Fibroblast of skin of left biceps (primary cell): Measurements from ENCODE around the gene GJB1.

Experiments
- DNase-seq, 2 experiments: peaks; one replicate each; pipeline ENCODE4 v3.0.0-alpha.2; 2013; ENCODE audit warnings: low read depth in 2 of 2

GJB1 gene

GRCh38 chrX:71215338-71215912 lies 7.6 kb upstream of the GJB1 start:
- DNase-seq, result no peak

- DNase-seq, result no peak
Measured at GRCh38 chrX:71216485-71216884, 6.5 kb upstream of the GJB1 start.

GRCh38 chrX:71217298-71217697 lies 5.7 kb upstream of the GJB1 start:
- DNase-seq, result no peak

DNA sequence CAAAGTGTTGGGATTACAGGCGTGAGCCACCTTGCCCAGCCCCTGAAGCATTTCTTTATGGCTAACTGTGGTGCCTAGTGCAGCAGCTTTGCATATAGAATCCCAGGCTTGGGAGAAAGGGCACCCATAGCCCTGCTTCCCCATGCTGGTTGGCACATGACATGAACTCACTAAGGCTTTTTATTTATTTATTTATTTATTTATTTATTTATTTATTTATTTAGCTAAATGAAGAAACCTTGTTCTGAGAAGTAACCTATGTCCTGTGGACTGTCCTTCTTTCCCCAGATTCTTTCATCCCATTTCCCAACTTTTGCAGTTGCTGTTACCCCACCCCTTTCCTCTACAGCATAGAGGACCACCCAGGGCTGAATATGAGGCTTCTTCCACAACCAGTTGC lies 1.9 kb upstream of the GJB1 start:
- no peak for DNase-seq

GRCh38 chrX:71224098-71224708 lies 1.2 kb downstream of the GJB1 start:
- no peak for DNase-seq

GRCh38 chrX:71225009-71225408 lies 2.0 kb downstream of the GJB1 start:
- no peak for DNase-seq

DNA sequence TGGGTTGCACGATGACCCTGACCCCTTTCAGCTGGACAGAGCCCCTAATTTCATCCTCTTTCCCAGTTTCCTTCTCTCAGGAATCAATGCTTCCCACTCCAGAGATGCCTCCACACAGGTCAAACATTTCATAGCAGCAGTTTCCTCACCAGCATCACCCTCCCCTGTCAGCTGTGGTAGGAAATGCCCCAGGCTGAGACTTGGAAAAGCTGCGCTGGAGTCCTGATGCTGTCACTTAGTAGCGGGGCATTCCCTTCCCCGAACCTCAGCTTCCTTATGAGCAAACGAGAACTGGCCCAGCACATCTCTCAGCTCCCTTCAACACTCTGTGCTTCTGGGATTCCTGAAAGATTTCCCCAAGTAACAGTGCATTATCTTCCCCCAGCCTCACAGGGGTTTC lies 2.7 kb downstream of the GJB1 start:
- DNase-seq, result no peak

- no peak for DNase-seq
Measured at GRCh38 chrX:71227370-71228062, 4.5 kb downstream of the GJB1 start.

GRCh38 chrX:71228063-71228642 lies 5.1 kb downstream of the GJB1 start:
- no peak for DNase-seq

DNA sequence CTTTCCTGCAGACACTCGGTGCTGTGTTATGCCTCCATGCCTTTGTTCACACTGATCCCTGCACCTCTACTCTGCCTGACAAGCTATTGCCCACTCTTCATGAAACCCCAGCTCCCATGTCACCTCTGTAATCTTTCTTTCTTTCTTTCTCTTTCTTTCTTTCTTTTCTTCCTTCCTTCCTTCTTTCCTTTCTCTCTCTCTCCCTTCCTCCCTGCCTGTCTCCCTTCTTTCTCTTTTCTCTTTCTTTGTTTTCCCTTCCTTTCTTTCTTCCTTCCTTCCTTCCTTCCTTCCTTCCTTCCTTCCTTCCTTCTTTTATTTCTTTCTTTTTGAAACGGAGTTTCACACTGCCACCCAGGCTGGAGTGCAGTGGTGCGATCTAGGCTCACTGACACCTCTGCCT lies 12.5 kb downstream of the GJB1 start:
- no peak for DNase-seq

DNA sequence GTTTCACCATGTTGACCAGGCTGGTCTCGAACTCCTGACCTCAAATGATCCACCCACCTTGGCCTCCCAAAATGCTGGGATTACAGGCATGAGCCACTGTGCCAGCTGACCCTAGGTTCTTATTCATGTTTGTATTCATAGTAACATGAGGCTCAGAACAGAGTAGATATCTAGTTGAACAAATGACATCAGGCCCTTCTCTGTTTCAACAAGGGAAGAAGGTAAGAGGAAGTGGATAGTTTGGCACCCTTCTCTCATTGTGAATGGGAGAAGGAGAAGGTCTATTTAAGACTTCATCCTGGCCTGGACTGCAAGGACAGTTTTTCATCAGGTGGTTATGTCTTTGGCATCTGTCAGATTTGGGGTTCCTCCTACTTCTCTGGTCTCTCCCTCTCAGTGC lies 13.8 kb downstream of the GJB1 start:
- no peak for DNase-seq

GRCh38 chrX:71239781-71240180 lies 16.8 kb downstream of the GJB1 start:
- no peak for DNase-seq

GRCh38 chrX:71241301-71241700 lies 18.3 kb downstream of the GJB1 start:
- DNase-seq, result no peak

DNA sequence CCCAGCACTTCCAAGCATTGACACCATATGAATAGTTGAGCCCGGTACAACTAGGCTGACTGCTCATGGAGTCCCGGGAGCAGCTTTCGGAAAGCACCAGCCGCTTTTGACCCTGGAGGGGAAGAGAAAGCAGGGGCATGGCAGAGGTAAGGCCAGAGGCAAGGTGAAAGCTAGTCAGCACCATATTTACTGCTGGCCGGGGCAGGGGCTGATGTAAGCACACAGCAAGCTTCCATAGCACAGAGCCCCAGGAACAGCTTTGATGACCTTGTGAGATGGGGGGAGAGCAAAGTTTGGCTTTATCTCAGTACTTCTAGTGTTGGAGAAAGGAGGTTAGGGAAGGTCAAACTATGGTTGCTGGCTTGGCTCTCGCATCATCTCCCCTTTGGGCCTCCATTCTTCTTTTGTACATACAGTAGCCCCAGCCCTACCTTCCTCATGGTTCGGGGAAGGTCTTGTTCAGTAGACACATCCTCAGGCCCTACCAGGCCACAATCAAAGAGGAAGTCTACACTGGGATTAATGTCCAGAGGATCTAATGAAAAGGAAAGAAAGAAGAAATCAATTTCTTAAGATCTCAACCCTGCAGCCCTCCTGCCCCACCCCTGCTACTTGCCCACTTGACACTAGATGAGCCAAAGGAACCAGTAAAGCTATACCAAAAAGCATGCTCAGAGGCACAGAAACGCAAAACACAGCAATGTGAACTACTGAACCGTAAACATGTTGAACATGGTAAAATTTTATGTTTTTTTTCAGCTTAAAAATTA lies 21.5 kb downstream of the GJB1 start:
- DNase-seq, result no peak

- no peak for DNase-seq
Measured at GRCh38 chrX:71245159-71245558, 22.1 kb downstream of the GJB1 start.

DNA sequence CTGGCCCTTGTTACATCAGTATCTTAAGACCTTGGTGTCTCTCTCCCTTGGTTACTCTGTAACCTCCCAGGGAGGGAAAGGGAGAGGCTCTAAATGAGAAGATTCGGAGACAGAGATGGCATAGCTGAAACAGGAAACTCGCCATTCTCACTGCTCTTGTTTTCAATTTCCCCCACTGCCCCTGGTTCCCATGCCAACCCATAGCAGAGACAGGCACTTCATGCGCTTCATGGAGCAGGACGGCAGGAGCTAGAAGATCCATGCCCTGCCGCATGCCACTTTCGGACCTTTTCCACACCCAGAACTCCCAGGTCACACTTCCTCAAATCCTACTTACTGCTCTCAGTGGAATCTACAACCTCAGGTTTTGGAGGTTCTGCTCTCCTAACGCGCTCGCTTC lies 27.8 kb downstream of the GJB1 start:
- DNase-seq, result no peak

GRCh38 chrX:71251466-71251973 lies 28.5 kb downstream of the GJB1 start:
- DNase-seq, result no peak

GRCh38 chrX:71252221-71252620 lies 29.2 kb downstream of the GJB1 start:
- DNase-seq, result no peak

DNA sequence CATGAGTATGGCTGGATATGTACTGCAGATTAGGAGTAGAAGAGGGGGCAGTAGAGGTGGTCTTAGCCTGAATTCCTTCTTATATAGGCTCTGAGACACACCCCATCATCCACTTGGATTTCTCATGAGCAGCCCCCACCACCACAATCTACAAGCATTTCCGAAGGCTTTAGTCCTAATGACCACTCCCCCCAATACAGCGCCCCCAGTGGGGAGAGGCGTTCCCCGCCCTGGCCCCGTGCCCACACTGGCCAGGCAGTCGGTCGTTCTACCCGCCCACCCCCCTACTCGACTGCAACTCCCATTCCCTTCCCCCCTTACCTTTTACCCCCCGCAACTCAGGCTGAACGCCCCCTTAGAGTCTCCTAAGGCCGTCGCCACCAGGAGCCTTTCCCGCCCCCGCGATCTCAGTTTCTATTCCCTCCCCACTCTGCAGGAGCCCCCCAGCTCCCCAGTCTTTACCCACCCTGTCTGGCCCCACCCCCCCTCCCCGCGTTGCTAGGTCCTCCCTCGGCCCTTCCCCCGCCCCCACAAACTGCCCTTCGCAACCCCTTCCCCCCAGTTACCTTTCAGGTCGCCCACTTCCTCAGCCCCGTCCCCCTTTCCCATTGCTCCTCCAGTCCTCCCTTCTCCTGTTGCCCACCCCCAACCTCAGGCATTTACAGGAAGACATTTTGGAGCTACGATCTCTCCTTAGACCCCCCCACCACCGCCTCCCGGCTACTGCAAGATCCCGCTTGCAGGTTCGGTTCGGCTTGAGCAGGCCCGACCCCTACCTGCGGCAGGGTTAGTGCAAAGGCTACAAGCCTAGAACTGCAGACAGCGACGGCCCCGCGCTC lies 30.4 kb downstream of the GJB1 start:
- DNase-seq, result no peak

DNA sequence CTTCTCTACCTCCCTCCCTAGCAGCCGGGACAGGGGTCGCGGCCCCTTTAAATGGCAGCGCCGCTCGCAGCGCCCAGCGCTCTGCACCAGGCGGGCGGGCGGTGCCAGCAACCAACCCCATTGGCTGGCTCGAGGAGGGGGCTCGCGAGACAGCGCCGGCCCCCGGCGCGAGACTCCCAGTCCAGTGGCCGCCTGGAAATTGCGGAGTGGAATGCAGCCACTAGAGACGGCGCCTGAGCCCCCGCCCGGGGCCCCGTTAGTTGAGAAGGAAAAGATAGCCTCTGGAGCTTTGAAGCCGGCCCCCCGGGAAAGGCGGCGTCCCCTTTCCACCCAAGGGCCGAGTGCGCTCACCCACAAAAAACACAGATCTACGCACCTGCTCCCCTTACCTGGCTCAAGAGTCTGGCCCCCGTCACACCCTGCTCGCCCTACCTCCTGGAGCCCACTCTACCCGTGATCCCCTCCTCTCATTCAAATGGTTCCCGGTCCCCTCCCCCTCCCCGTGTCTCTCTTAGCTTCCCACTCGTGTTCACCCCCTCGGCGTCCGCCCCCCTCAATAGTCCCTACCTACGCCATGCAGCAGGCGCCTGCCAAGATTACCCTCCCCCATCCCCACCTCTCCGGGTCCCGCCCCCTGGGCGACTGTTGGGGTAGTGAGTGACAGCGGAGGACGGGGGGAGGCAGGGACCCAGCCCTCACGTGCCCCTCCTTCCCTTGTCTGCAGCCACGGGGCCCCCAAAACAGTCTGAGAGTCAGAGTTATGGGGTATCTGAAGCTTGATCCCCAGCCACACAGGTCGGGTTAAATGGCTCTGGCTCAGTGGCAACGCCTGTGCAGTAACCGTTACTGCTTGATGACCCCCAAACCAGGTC lies 31.3 kb downstream of the GJB1 start, which contains the start of gene ZMYM3:
ZMYM3 (minus strand) TSS at position 49 of the 872 bp plus-strand sequence. CDS start 885 bp downstream, outside the sequence.
- DNase-seq, result peak; percentile 58 to 62
